DMS114 treated with DMSO at 0.1 percent for 48 hours (cell line): ENCODE results near the gene MTRFR.

Source experiments
- DNase-seq: peaks from one replicate; lab custom pipeline; 2025; ENCODE audit not compliant: unreplicated experiment; lab: John Stamatoyannopoulos, UW

Gene MTRFR

GRCh38 chr12:123270214-123271000, 37.2 kb downstream of the MTRFR start:
- DNase-seq: no peak

- DNase-seq: no peak
These were observed 37.9 kb downstream of the MTRFR start for GRCh38 chr12:123271001-123271668.

- DNase-seq: no peak
These were observed 39.9 kb downstream of the MTRFR start for GRCh38 chr12:123273166-123273565.

- no peak for DNase-seq
These were observed 44.9 kb downstream of the MTRFR start for GRCh38 chr12:123278101-123278627.

- no peak for DNase-seq
These were observed 47.7 kb downstream of the MTRFR start for GRCh38 chr12:123280971-123281370.

GRCh38 chr12:123282111-123282510, 48.9 kb downstream of the MTRFR start:
- DNase-seq: no peak

GRCh38 chr12:123283461-123283860, 50.2 kb downstream of the MTRFR start:
- DNase-seq: no peak

- no peak for DNase-seq
These were observed 51.4 kb downstream of the MTRFR start for GRCh38 chr12:123284669-123285068.

- DNase-seq: no peak
These were observed 53.6 kb downstream of the MTRFR start for GRCh38 chr12:123286652-123287373.

- DNase-seq: no peak
These were observed 55.6 kb downstream of the MTRFR start for GRCh38 chr12:123288751-123289346.

- DNase-seq: no peak
These were observed 56.7 kb downstream of the MTRFR start for GRCh38 chr12:123289911-123290310.

- DNase-seq: no peak
These were observed 60.0 kb downstream of the MTRFR start for GRCh38 chr12:123293178-123293760.

GRCh38 chr12:123305136-123305535, 71.9 kb downstream of the MTRFR start:
- no peak for DNase-seq

- DNase-seq: no peak
These were observed 73.0 kb downstream of the MTRFR start for GRCh38 chr12:123306200-123306599.
